NCI-H526 (cell line): ENCODE data around the gene CNR2.
"Not testable (repeated sequence)": the region's sequence is repeated elsewhere in the genome, so short reads cannot be mapped to it uniquely, and the experiment has no call there.

Source experiments
- DNase-seq, 2 experiments: peaks; one replicate each; lab custom pipeline; 2025; lab: John Stamatoyannopoulos, UW

The CNR2 gene

GRCh38 chr1:23836037-23836436 is 77.1 kb downstream of the CNR2 start:
- DNase-seq, result no peak

GRCh38 chr1:23834156-23834555 is 79.0 kb downstream of the CNR2 start:
- not testable (repeated sequence) for DNase-seq

GRCh38 chr1:23827717-23828116 is 85.4 kb downstream of the CNR2 start:
- DNase-seq, result no peak

- not testable (repeated sequence) for DNase-seq
Observed at GRCh38 chr1:23826590-23826989, 86.6 kb downstream of the CNR2 start.

GRCh38 chr1:23825762-23826522 is 87.2 kb downstream of the CNR2 start:
- DNase-seq, result peak in 1 of 2 experiments; percentile 14

DNA sequence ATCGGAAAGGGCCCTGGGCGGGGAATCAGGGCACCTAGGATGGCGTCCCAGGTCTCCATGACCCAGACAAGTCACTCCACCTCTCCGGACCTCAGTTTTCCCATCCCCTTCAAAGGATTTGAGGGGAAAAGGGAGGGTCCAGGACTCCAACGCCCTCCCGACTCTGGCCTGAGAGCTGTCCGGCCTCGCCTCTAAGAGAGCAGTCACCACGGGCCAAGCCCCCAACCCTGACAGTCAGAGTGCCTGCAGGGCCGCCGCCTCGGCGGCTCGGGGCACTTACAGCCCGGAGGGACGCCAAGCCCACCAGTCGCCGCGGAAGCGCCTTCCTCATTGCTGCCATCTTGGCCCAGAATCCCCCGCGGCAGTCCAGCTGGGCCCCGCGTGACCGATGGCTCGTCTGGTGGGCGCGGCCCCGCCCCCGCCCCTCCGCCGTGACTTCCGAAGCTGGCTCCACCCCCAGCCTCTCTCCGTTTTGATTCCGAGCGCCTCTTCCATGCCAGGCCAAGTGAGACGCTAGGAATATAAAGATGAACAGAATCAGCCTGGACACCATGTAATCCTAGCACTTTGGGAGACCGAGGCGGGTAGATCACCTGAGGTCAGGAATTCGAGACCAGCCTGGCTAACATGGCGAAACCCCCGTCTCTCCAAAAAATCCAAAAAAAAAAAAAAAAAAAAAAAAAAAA is 87.9 kb downstream of the CNR2 start, which contains the start of gene HMGCL:
Gene HMGCL (minus strand): TSS at position 354 of the 686 bp plus-strand sequence. CDS start 14 bp downstream, at position 340.
- peak; percentile 82 to 95 for DNase-seq

- DNase-seq, result no peak
Observed at GRCh38 chr1:23824711-23825075, 88.5 kb downstream of the CNR2 start.

GRCh38 chr1:23823767-23824166 is 89.4 kb downstream of the CNR2 start:
- DNase-seq, result no peak
